Activated naive CD8-positive, alpha-beta T cell treated with anti-CD3 and anti-CD28 coated beads, Interleukin-2, amount 50 U/mL, for 16 hours (primary cell): ENCODE results near the gene EIF2S3B.
A peak's percentile ranks its signal among the peaks of the same experiment; 100 is the strongest.

Experiments used
- DNase-seq: peaks from one replicate; pipeline ENCODE4 v3.0.0-alpha.2; 2020; ENCODE audit warnings: low read depth, low spot score

EIF2S3B gene

DNA sequence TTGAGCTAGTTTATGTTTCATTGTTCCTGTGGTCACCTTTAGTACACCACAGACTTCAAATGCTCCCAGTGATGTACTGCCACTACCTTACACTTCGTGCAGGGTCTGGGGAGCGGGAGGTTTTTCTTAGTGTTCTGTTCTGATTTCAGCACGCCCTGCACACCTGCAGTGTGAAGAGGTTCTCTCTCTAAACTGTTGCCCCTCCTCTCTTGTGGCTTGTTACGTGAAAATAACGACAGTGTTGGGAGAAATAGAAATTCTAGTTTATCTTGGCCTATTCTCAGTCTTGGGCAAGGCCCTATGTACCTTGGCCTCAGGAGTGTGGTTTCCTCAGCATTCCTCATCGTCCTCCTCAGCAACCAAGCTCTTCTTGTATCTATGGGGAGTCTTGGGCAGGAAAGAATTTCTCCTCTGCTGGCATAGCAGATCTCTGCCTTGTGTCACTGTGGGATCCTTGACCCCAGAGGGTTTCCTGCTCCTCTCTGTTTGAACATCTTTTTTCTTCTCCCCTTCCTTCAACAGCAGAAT lies 48.6 kb downstream of the EIF2S3B start:
- no peak for DNase-seq

DNA sequence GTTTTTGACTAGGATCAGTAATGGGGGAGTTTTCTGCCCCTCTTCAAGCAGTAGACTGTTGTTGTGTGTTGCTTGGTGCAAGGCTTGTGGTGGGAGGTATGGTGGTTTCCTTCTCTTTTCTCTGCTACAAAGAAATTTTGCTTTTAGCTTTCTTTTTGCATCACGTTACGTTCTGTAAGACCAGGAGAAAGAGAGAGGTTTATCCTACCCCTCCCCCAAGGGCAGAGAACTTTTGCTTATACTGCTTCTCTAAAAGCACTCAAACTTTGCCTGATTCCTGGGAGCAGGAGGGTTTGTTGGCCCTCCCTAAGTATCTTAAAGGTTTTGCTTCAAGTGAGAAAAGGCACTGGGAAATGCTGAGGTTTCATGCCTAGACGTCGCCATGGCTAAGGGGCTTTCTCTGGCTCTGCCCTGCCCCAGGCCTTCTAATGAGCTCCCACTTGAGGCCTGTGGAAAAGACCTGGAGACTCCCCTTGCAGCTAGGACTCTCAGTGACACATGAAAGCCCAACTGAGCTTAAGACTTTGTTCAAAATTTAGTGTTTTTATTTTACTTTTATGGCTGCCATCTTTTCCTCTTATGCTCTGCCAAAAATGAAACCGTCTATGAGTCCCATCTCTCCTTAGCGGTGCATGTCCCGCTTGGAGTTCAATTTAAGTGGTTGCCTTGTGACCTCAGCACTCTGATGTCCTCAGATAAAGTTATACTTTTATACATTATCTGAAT lies 49.2 kb downstream of the EIF2S3B start:
- peak; percentile 11 for DNase-seq

DNA sequence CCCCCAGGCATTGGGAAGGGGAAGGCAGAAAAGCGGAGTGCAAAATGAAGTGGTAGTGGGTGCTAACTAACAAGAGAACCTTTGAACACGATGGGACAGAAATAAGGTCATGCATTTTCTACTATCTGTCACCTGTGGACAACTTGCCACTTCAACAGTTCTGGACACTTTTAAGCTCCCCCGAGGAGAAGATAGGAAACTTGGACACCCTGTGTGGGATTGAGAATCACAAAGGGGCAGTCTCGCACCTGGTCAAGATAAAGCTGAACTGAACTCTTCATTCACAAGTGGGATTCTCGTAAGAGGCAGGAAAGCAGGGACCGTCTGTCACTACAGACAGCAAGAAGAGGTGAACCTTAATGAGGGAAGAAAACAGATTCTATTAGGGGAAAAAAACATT lies 51.6 kb downstream of the EIF2S3B start:
- DNase-seq: no peak

DNA sequence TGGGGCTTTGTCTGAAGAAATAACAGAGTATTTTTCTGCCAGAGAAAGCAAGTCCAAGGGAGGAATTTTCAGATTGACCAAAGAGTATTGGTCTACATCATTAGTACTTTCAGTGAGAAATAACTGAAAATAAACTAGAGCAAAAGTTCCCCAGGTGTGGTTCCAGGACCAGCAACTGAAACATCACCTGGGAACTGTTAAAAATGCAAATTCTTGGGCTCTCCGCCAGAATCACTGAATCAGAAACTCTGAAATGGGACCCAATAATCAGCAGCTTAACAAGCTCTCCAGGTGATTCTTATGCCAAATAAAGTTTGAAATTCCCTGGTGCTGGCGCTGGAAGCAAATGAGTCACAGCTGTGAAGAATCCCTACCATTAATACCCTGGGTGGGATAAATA lies 52.1 kb downstream of the EIF2S3B start:
- no peak for DNase-seq
